Caco-2 (cell line): Measurements from ENCODE around the gene SLC18B1. TPM values are rescaled to one million over a fixed set of nuclear protein-coding genes. Genes with fewer than 3 reads are reported as not detected.

Experiments
- BruUV-seq: library from RNA; stranded (reverse); fragments of 400-500 nt; replicated peaks from 2 replicates; lab custom pipeline; 2021; lab: Mats Ljungman, UMichigan
- CTCF ChIA-PET: fragments of 300-600 bp; sonication (Branson Sonifier 250); formaldehyde crosslinking; loops from one replicate; lab custom pipeline; 2022; ENCODE audit warnings: antibody characterized with exemption; lab: Charles Lee
- POLR2A ChIA-PET: fragments of 300-600 bp; sonication (Branson Sonifier 250); formaldehyde crosslinking; loops from one replicate; lab custom pipeline; 2022; ENCODE audit warnings: antibody characterized with exemption; lab: Charles Lee
- DNase-seq, 2 experiments: peaks; one replicate each; pipeline versions ENCODE4 v3.0.0 to v3.0.0-alpha.2; 2020 to 2022
- H3K27me3 ChIP-seq: replicated peaks from 2 replicates; pipeline ENCODE4 v1.6.0; 2011; ENCODE audit warnings: low read length; ENCODE audit not compliant: control insufficient read depth, insufficient read depth
- H3K36me3 ChIP-seq: 2 replicates; pipeline ENCODE4 v1.5.1; 2011; ENCODE audit warnings: low read length; ENCODE audit not compliant: control insufficient read depth, insufficient read depth
- H3K4me1 ChIP-seq: fragments of 250-450 bp; sonication (Bioruptor Pico); 2 replicates; pipeline ENCODE4 v1.5.1; 2020; ENCODE audit warnings: mild to moderate bottlenecking
- H3K4me3 ChIP-seq: 2 replicates; pipeline ENCODE4 v1.5.1; 2011; ENCODE audit warnings: low read depth, mild to moderate bottlenecking, control low read depth, low read length
- H3K9me3 ChIP-seq: fragments of 250-450 bp; sonication (Bioruptor Pico); 2 replicates; pipeline ENCODE4 v1.5.1; 2020; ENCODE audit warnings: mild to moderate bottlenecking, moderate library complexity
- H3K27ac Mint-ChIP-seq: one replicate; pipeline ENCODE4 v1.8.0; 2022; ENCODE audit warnings: mixed read lengths; ENCODE audit not compliant: unreplicated experiment
- H3K27me3 Mint-ChIP-seq: one replicate; pipeline ENCODE4 v1.8.0; 2022; ENCODE audit warnings: mixed read lengths; ENCODE audit not compliant: insufficient read depth, unreplicated experiment
- H3K36me3 Mint-ChIP-seq: one replicate; pipeline ENCODE4 v1.8.0; 2022; ENCODE audit warnings: mild to moderate bottlenecking, mixed read lengths; ENCODE audit not compliant: insufficient read depth, unreplicated experiment
- H3K4me1 Mint-ChIP-seq: one replicate; pipeline ENCODE4 v1.8.0; 2022; ENCODE audit warnings: low read depth, mixed read lengths; ENCODE audit not compliant: unreplicated experiment
- H3K4me3 Mint-ChIP-seq: one replicate; pipeline ENCODE4 v1.8.0; 2022; ENCODE audit warnings: mild to moderate bottlenecking, moderate library complexity, mixed read lengths; ENCODE audit not compliant: unreplicated experiment
- H3K9me3 Mint-ChIP-seq: one replicate; pipeline ENCODE4 v1.8.0; 2022; ENCODE audit warnings: mixed read lengths; ENCODE audit not compliant: unreplicated experiment
- intact Hi-C: fragments of 100-400 bp; cut with micrococcal nuclease; formaldehyde crosslinking; loops from one replicate; pipeline ENCODE4 v1.10.0; 2022; ENCODE audit not compliant: unreplicated experiment
- total RNA-seq: library from RNA; stranded (reverse); gene quantifications from 2 replicates; pipeline ENCODE4 v1.2.3, GENCODE V29; 2022
- TF ChIP-seq, protein P1 (sequence below), 2 experiments: fragments of 200-600 bp in 1 of 2; IDR thresholded peaks; 1 replicate in 1 of 2; 2 replicates in 1 of 2; pipeline versions ENCODE4 v1.5.1 to v1.8.0; 2011 to 2022; ENCODE audit warnings: antibody characterized with exemption in 1 of 2, control low read depth in 1 of 2, inconsistent platforms in 1 of 2, low read depth in 1 of 2, low read length in 1 of 2, mild to moderate bottlenecking in 1 of 2, moderate library complexity in 1 of 2; ENCODE audit not compliant: insufficient read depth in 1 of 2, severe bottlenecking in 1 of 2, unreplicated experiment in 1 of 2

Gene SLC18B1
- total RNA-seq, 1 experiment from 2014 or later, result 7.8 TPM

DNA sequence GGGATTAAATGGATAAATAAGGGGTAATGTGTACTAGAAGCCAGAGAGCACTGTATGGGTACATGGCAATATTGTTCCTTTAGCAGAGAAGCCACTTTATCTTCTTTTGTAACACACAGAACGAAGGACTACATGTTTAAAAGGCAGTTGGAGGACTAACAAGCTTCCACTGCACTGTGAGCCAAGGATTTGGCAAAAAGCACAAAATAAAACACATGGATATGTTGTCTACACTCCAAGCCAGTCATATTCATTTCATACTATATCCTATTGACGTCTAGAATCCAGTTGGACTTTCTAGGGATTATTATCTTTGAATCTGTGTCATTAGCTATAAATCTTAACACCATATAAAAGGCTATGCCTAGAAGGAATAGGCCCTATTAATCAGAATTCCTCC lies 3.0 kb downstream of the SLC18B1 start:
- H3K4me1 Mint-ChIP-seq, result no peaks in the 10 kb centered on the region
- no peaks in the 10 kb centered on the region for H3K4me1 ChIP-seq
- no peak overlapping the region for H3K4me3 Mint-ChIP-seq
- no peaks in the 10 kb centered on the region for H3K9me3 ChIP-seq
- intact Hi-C loops, result loop anchor here (5.0 kb wide), 1 partner anchor 128 kb away; no protein-coding TSS in a partner anchor
- no peak for DNase-seq
- no peak overlapping the region for H3K4me3 ChIP-seq
- no peaks in the 10 kb centered on the region for H3K27me3 ChIP-seq
- H3K36me3 Mint-ChIP-seq, result no peaks in the 10 kb centered on the region
- no peaks in the 10 kb centered on the region for H3K9me3 Mint-ChIP-seq
- POLR2A ChIA-PET, result no interaction called here
- H3K36me3 ChIP-seq, result no peaks in the 10 kb centered on the region
- CTCF ChIA-PET, result no interaction called here
- no peaks in the 10 kb centered on the region for H3K27me3 Mint-ChIP-seq
- H3K27ac Mint-ChIP-seq, result no peak overlapping the region
- BruUV-seq, result no TSS peak
- TF ChIP-seq, protein P1, sequence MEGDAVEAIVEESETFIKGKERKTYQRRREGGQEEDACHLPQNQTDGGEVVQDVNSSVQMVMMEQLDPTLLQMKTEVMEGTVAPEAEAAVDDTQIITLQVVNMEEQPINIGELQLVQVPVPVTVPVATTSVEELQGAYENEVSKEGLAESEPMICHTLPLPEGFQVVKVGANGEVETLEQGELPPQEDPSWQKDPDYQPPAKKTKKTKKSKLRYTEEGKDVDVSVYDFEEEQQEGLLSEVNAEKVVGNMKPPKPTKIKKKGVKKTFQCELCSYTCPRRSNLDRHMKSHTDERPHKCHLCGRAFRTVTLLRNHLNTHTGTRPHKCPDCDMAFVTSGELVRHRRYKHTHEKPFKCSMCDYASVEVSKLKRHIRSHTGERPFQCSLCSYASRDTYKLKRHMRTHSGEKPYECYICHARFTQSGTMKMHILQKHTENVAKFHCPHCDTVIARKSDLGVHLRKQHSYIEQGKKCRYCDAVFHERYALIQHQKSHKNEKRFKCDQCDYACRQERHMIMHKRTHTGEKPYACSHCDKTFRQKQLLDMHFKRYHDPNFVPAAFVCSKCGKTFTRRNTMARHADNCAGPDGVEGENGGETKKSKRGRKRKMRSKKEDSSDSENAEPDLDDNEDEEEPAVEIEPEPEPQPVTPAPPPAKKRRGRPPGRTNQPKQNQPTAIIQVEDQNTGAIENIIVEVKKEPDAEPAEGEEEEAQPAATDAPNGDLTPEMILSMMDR (IDR thresholded peaks at IDR 0.05; ENCODE audit: insufficient read depth in 1 of 2, low read depth in 1 of 2, low read length in 1 of 2, severe bottlenecking in 1 of 2, unreplicated experiment in 1 of 2), result no peak

DNA sequence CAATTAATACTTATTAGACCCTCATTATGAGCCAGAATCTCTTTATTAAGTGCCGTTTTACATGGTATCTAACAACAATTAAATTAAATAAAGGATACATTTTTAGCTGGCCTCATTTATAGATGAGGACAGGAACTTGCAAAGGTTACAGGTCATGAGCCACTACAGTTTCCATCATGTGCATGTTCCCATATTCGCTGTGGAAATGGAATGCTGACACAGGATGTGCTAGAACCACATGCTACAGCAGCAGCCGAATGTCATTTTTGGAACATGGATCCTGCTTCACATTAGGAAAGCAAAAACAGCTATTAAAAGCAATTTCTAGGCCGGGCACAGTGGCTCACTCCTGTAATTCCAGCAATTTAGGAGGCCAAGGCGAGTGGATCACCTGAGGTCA lies 5.9 kb downstream of the SLC18B1 start:
- Mint-ChIP-seq H3K4me3 (no peak overlapping the region), H3K9me3 (no peaks in the 10 kb centered on the region), H3K27ac (no peak overlapping the region), H3K27me3 (no peaks in the 10 kb centered on the region), H3K36me3 (no peaks in the 10 kb centered on the region), H3K4me1 (no peaks in the 10 kb centered on the region)
- Histone ChIP-seq H3K36me3 (no peaks in the 10 kb centered on the region), H3K4me3 (no peak overlapping the region), H3K9me3 (no peaks in the 10 kb centered on the region), H3K4me1 (no peaks in the 10 kb centered on the region), H3K27me3 (no peaks in the 10 kb centered on the region)
- BruUV-seq, result no TSS peak
- ChIA-PET POLR2A (no interaction called here), CTCF (no interaction called here)
- intact Hi-C loops, result no loop called here
- TF ChIP-seq, protein P1 (IDR thresholded peaks at IDR 0.05; ENCODE audit: insufficient read depth in 1 of 2, low read depth in 1 of 2, low read length in 1 of 2, severe bottlenecking in 1 of 2, unreplicated experiment in 1 of 2), result no peak
- no peak for DNase-seq

DNA sequence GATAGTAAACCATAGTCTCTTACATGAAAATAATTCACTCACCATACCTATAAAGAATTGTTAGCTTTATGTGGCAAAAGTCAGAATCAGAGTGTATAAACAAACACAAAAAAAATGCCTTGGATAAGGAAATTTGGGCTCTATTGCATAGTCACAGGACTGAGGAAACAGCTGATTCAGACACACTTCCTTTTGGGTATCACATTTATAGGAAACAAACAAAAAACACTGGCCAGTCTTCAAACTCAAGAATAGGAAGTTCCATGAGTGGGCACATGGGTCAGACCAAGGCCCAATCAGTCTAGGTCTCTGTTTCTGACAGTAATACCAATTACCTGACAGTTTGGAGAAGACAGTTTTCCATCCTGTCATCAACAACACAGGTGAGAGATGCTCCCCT lies 8.0 kb downstream of the SLC18B1 start:
- Histone ChIP-seq H3K9me3 (no peaks in the 10 kb centered on the region), H3K4me3 (no peak overlapping the region), H3K4me1 (no peaks in the 10 kb centered on the region), H3K27me3 (no peaks in the 10 kb centered on the region), H3K36me3 (no peaks in the 10 kb centered on the region)
- CTCF ChIA-PET, result no interaction called here
- Mint-ChIP-seq H3K27me3 (no peaks in the 10 kb centered on the region), H3K4me1 (no peaks in the 10 kb centered on the region), H3K27ac (no peak overlapping the region), H3K36me3 (no peaks in the 10 kb centered on the region), H3K9me3 (no peaks in the 10 kb centered on the region), H3K4me3 (no peak overlapping the region)
- intact Hi-C loops, result no loop called here
- no TSS peak for BruUV-seq
- DNase-seq, result no peak
- POLR2A ChIA-PET, result no interaction called here
- TF ChIP-seq, protein P1 (IDR thresholded peaks at IDR 0.05; ENCODE audit: insufficient read depth in 1 of 2, low read depth in 1 of 2, low read length in 1 of 2, severe bottlenecking in 1 of 2, unreplicated experiment in 1 of 2), result no peak
